MCF 10A (cell line): Measurements from ENCODE around the gene CAP1. TPM values are rescaled to one million over a fixed set of nuclear protein-coding genes. Genes with fewer than 3 reads are reported as not detected.
"Not testable (repeated sequence)": the region's sequence is repeated elsewhere in the genome, so short reads cannot be mapped to it uniquely, and the experiment has no call there.

ENCODE experiments used
- BruUV-seq: library from RNA; stranded (reverse); fragments of 400-500 nt; replicated peaks from 2 replicates; lab custom pipeline; 2021; lab: Mats Ljungman, UMichigan
- CTCF ChIA-PET: fragments of 300-600 bp; sonication (Branson Sonifier 250); formaldehyde crosslinking; extraction: SDS; loops from one replicate; lab custom pipeline; 2021; ENCODE audit warnings: antibody characterized with exemption, inconsistent platforms; lab: Yijun Ruan, JAX
- POLR2A ChIA-PET: fragments of 300-600, 350-650 bp; sonication (Branson Sonifier 250); formaldehyde crosslinking; extraction: SDS; loops from one replicate; lab custom pipeline; 2020; ENCODE audit warnings: antibody characterized with exemption, inconsistent platforms; lab: Yijun Ruan, JAX
- DNase-seq: peaks from one replicate; pipeline ENCODE4 v3.0.0-alpha.2; 2018; ENCODE audit not compliant: unreplicated experiment
- H3K27ac Mint-ChIP-seq: one replicate; pipeline ENCODE4 v1.8.0; 2022; ENCODE audit warnings: mild to moderate bottlenecking, low read depth, mixed read lengths; ENCODE audit not compliant: unreplicated experiment
- H3K27me3 Mint-ChIP-seq: one replicate; pipeline ENCODE4 v1.8.0; 2022; ENCODE audit warnings: mixed read lengths; ENCODE audit not compliant: insufficient read depth, unreplicated experiment
- H3K36me3 Mint-ChIP-seq: one replicate; pipeline ENCODE4 v1.8.0; 2022; ENCODE audit warnings: mild to moderate bottlenecking, moderate library complexity, mixed read lengths; ENCODE audit not compliant: insufficient read depth, unreplicated experiment
- H3K4me1 Mint-ChIP-seq: one replicate; pipeline ENCODE4 v1.8.0; 2022; ENCODE audit warnings: mixed read lengths; ENCODE audit not compliant: insufficient read depth, unreplicated experiment
- H3K4me3 Mint-ChIP-seq: one replicate; pipeline ENCODE4 v1.8.0; 2022; ENCODE audit warnings: mild to moderate bottlenecking, moderate library complexity, mixed read lengths; ENCODE audit not compliant: unreplicated experiment
- H3K9me3 Mint-ChIP-seq: one replicate; pipeline ENCODE4 v1.8.0; 2022; ENCODE audit warnings: mixed read lengths; ENCODE audit not compliant: unreplicated experiment
- intact Hi-C: fragments of 100-400 bp; cut with micrococcal nuclease; formaldehyde crosslinking; loops from 2 replicates; pipeline ENCODE4 v1.14.1; 2022
- total RNA-seq: library from RNA; stranded (reverse); gene quantifications from 2 replicates; pipeline ENCODE4 v1.2.3, GENCODE V29; 2022
- TF ChIP-seq, protein P1 (sequence below): fragments of 200-600 bp; IDR thresholded peaks from one replicate; pipeline ENCODE4 v1.8.0; 2022; ENCODE audit warnings: antibody characterized with exemption, mild to moderate bottlenecking; ENCODE audit not compliant: unreplicated experiment

Gene CAP1
- total RNA-seq, 1 experiment from 2014 or later: 297 TPM

- CTCF ChIA-PET: interaction anchor here (0.5 to 1.1 kb wide), 3 partner anchors 29 to 977 kb away, joined by 3 to 4 read pairs (median 3); partner anchors contain the start of gene NDUFS5
- Mint-ChIP-seq H3K4me3 (no peak overlapping the region), H3K4me1 (peaks cover 5% of the 10 kb centered on the region), H3K36me3 (no peaks in the 10 kb centered on the region), H3K27ac (no peak overlapping the region), H3K9me3 (no peaks in the 10 kb centered on the region), H3K27me3 (no peaks in the 10 kb centered on the region)
- DNase-seq: no peak
- intact Hi-C loops: no loop called here
- TF ChIP-seq, protein P1, sequence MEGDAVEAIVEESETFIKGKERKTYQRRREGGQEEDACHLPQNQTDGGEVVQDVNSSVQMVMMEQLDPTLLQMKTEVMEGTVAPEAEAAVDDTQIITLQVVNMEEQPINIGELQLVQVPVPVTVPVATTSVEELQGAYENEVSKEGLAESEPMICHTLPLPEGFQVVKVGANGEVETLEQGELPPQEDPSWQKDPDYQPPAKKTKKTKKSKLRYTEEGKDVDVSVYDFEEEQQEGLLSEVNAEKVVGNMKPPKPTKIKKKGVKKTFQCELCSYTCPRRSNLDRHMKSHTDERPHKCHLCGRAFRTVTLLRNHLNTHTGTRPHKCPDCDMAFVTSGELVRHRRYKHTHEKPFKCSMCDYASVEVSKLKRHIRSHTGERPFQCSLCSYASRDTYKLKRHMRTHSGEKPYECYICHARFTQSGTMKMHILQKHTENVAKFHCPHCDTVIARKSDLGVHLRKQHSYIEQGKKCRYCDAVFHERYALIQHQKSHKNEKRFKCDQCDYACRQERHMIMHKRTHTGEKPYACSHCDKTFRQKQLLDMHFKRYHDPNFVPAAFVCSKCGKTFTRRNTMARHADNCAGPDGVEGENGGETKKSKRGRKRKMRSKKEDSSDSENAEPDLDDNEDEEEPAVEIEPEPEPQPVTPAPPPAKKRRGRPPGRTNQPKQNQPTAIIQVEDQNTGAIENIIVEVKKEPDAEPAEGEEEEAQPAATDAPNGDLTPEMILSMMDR: no peak
- no TSS peak for BruUV-seq
- POLR2A ChIA-PET: interaction anchor here (2.6 kb wide), 1 partner anchor 11 kb away, joined by 14 read pairs; no protein-coding TSS in a partner anchor
Observed at GRCh38 chr1:40003156-40004093, 37.1 kb upstream of the CAP1 start.

DNA sequence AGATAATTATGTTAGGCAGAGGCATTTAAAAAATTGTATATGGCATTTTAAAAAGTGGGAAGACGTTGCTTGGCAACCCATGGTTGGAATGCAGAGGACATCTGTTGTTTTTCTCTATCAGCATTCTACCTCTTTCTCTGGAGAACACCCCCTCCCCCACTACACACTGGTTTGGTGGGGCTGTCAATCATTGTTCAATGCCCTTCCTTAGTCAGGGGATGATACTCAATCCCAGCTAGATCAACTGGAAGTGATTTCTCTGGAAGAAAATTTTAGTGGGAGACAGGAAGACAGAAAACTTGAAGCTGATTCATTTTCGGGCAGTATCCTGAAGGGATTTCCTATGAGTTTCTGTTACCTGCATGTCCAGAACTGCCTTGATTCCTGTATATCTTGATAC, 35.7 kb upstream of the CAP1 start:
- DNase-seq: no peak
- H3K27ac Mint-ChIP-seq: peak overlapping the region; percentile 54
- CTCF ChIA-PET: interaction anchor here (1.3 kb wide), 1 partner anchor 85 kb away, joined by 5 read pairs; no protein-coding TSS in a partner anchor

DNA sequence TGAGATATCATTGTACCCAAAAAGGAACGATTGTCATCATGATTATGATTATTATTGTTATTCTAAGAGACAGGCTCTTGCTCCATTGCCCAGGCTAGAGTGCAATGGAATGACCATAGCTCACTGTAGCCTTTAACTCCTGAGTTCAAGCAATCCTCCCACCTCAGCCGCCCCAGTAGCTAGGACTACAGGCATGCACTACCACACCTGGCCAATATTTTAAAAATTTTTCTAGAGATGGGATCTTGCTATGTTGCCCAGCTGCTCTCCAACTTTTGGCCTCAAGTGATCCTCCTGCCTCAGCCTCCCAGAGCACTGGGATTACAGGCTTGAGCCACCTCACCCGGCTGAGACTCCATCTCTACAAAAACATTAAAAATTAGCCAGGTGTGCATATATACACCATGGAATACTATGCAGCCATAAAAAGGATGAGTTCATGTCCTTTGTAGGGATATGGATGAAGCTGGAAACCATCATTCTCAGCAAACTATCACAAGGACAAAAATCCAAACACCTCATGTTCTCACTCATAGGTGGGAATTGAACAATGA, 33.0 kb upstream of the CAP1 start:
- H3K36me3 Mint-ChIP-seq, H3K27me3 Mint-ChIP-seq, H3K27ac Mint-ChIP-seq, H3K9me3 Mint-ChIP-seq, H3K4me3 Mint-ChIP-seq, intact Hi-C loops, H3K4me1 Mint-ChIP-seq, DNase-seq, BruUV-seq, POLR2A ChIA-PET: not testable (repeated sequence)
- CTCF ChIA-PET: interaction anchor here (0.6 kb wide), 1 partner anchor 34 kb away, joined by 3 read pairs; no protein-coding TSS in a partner anchor

More for the DNA sequence above, 35.7 kb upstream of the CAP1 start:
- no TSS peak for BruUV-seq
- H3K27me3 Mint-ChIP-seq: no peaks in the 10 kb centered on the region
- H3K4me1 Mint-ChIP-seq: peaks cover 5% of the 10 kb centered on the region
- intact Hi-C loops: no loop called here
- POLR2A ChIA-PET: interaction anchor here (0.7 to 2.6 kb wide), 3 partner anchors 10 to 37 kb away, joined by 3 to 14 read pairs (median 3); no protein-coding TSS in a partner anchor
- H3K4me3 Mint-ChIP-seq: no peak overlapping the region
- TF ChIP-seq, protein P1: no peak
- H3K9me3 Mint-ChIP-seq: no peaks in the 10 kb centered on the region
- H3K36me3 Mint-ChIP-seq: no peaks in the 10 kb centered on the region

GRCh38 chr1:40011198-40011597, 29.3 kb upstream of the CAP1 start:
- DNase-seq: no peak
- no peaks in the 10 kb centered on the region for H3K27me3 Mint-ChIP-seq
- H3K27ac Mint-ChIP-seq: no peak overlapping the region
- intact Hi-C loops: no loop called here
- H3K4me3 Mint-ChIP-seq: no peak overlapping the region
- BruUV-seq: no TSS peak
- TF ChIP-seq, protein P1: no peak
- no peaks in the 10 kb centered on the region for H3K36me3 Mint-ChIP-seq
- ChIA-PET POLR2A (no interaction called here), CTCF (interaction anchor here (1.2 to 1.8 kb wide), 2 partner anchors 21 to 37 kb away, joined by 3 to 7 read pairs; no protein-coding TSS in a partner anchor)
- no peaks in the 10 kb centered on the region for H3K9me3 Mint-ChIP-seq
- peaks cover 17% of the 10 kb centered on the region for H3K4me1 Mint-ChIP-seq
